WTC11 (cell line): Measurements from ENCODE around the gene CEP295NL. TPM values are rescaled to one million over a fixed set of nuclear protein-coding genes. Genes with fewer than 3 reads are reported as not detected.

Source experiments
- ATAC-seq: fragments of 200-7000 bp; cut with Tn5 transposase; 2 replicates; pipeline ENCODE4 v1.10.0; 2021; ENCODE audit warnings: mild to moderate bottlenecking, moderate library complexity
- CTCF ChIA-PET: fragments of 300-600 bp; sonication (Branson Sonifier 250); formaldehyde crosslinking; loops from one replicate; lab custom pipeline; 2021; ENCODE audit warnings: antibody characterized with exemption; lab: Charles Lee
- POLR2A ChIA-PET: fragments of 350-600 bp; sonication (Branson Sonifier 250); formaldehyde crosslinking; loops from one replicate; lab custom pipeline; 2021; ENCODE audit warnings: antibody characterized with exemption; lab: Charles Lee
- DNase-seq: peaks from one replicate; pipeline ENCODE4 v3.0.0; 2021; ENCODE audit warnings: low spot score
- H3K27ac Mint-ChIP-seq: 2 replicates; pipeline ENCODE4 v1.8.0; 2021; ENCODE audit warnings: mixed read lengths
- H3K27me3 Mint-ChIP-seq: 2 replicates; pipeline ENCODE4 v1.8.0; 2021; ENCODE audit warnings: low read depth, mild to moderate bottlenecking, moderate library complexity, mixed read lengths
- H3K36me3 Mint-ChIP-seq: 2 replicates; pipeline ENCODE4 v1.8.0; 2021; ENCODE audit warnings: mixed read lengths
- H3K4me1 Mint-ChIP-seq: 2 replicates; pipeline ENCODE4 v1.8.0; 2022; ENCODE audit warnings: mixed read lengths
- H3K4me3 Mint-ChIP-seq: 2 replicates; pipeline ENCODE4 v1.8.0; 2021; ENCODE audit warnings: mild to moderate bottlenecking, moderate library complexity, mixed read lengths
- H3K9me3 Mint-ChIP-seq: 2 replicates; pipeline ENCODE4 v1.8.0; 2021; ENCODE audit warnings: mixed read lengths
- ATF1 ChIP-seq: sonication (generic); formaldehyde crosslinking; IDR thresholded peaks from 2 replicates; pipeline ENCODE4 v1.8.1; 2023; ENCODE audit warnings: mild to moderate bottlenecking, moderate library complexity, missing genetic modification reagents
- EMX1 ChIP-seq: fragments of 250-450 bp; sonication (Bioruptor Pico); IDR thresholded peaks from 2 replicates; pipeline ENCODE4 v1.8.0; 2021; ENCODE audit warnings: mild to moderate bottlenecking
- FOXK1 ChIP-seq: sonication (generic); formaldehyde crosslinking; IDR thresholded peaks from 2 replicates; pipeline ENCODE4 v1.8.0; 2022; ENCODE audit warnings: mild to moderate bottlenecking, moderate library complexity, missing genetic modification reagents
- GABPB1 ChIP-seq: sonication (generic); formaldehyde crosslinking; IDR thresholded peaks from 2 replicates; pipeline ENCODE4 v1.8.1; 2023; ENCODE audit warnings: mild to moderate bottlenecking, missing genetic modification reagents
- KAT7 ChIP-seq: sonication (generic); formaldehyde crosslinking; IDR thresholded peaks from 2 replicates; pipeline ENCODE4 v1.8.1; 2023; ENCODE audit warnings: missing genetic modification reagents, mild to moderate bottlenecking, borderline replicate concordance
- NFYB ChIP-seq: sonication (generic); formaldehyde crosslinking; conservative IDR thresholded peaks from 2 replicates; pipeline ENCODE4 v1.8.0; 2022; ENCODE audit warnings: low read depth, missing genetic modification reagents
- PRRX2 ChIP-seq: fragments of 250-450 bp; sonication (Bioruptor Pico); IDR thresholded peaks from 2 replicates; pipeline ENCODE4 v1.8.0; 2021; ENCODE audit warnings: mild to moderate bottlenecking
- SP1 ChIP-seq: sonication (generic); formaldehyde crosslinking; conservative IDR thresholded peaks from 2 replicates; pipeline ENCODE4 v1.8.1; 2022; ENCODE audit warnings: missing genetic modification reagents
- TEAD1 ChIP-seq: sonication (generic); formaldehyde crosslinking; IDR thresholded peaks from 2 replicates; pipeline ENCODE4 v1.8.0; 2022; ENCODE audit warnings: mild to moderate bottlenecking, missing genetic modification reagents
- ZNF219 ChIP-seq: sonication (generic); formaldehyde crosslinking; IDR thresholded peaks from 2 replicates; pipeline ENCODE4 v1.8.0; 2023; ENCODE audit warnings: missing genetic modification reagents, mild to moderate bottlenecking, borderline replicate concordance
- ZNF416 ChIP-seq: fragments of 250-450 bp; sonication (Bioruptor Pico); IDR thresholded peaks from 2 replicates; pipeline ENCODE4 v1.9.0; 2021; ENCODE audit warnings: mild to moderate bottlenecking, inconsistent platforms
- total RNA-seq: library from RNA; stranded (reverse); gene quantifications from 3 replicates; pipeline ENCODE4 v1.2.3, GENCODE V29; 2021
- TF ChIP-seq, protein P1 (sequence below): sonication (generic); formaldehyde crosslinking; IDR thresholded peaks from 2 replicates; pipeline ENCODE4 v1.8.0; 2023; ENCODE audit warnings: mild to moderate bottlenecking, missing genetic modification reagents
- TF ChIP-seq, protein P2 (sequence below): sonication (generic); formaldehyde crosslinking; IDR thresholded peaks from 2 replicates; pipeline ENCODE4 v1.8.0; 2022; ENCODE audit warnings: mild to moderate bottlenecking, missing genetic modification reagents
- TF ChIP-seq, protein P3 (sequence below): sonication (generic); formaldehyde crosslinking; IDR thresholded peaks from 2 replicates; pipeline ENCODE4 v1.8.1; 2022; ENCODE audit warnings: low read depth, mild to moderate bottlenecking, moderate library complexity, missing genetic modification reagents, borderline replicate concordance
- TF ChIP-seq, protein P4 (sequence below): sonication (generic); formaldehyde crosslinking; IDR thresholded peaks from 2 replicates; pipeline ENCODE4 v1.8.0; 2022; ENCODE audit warnings: missing genetic modification reagents

CEP295NL gene
- total RNA-seq, 1 experiment from 2014 or later, result 0.61 TPM

DNA sequence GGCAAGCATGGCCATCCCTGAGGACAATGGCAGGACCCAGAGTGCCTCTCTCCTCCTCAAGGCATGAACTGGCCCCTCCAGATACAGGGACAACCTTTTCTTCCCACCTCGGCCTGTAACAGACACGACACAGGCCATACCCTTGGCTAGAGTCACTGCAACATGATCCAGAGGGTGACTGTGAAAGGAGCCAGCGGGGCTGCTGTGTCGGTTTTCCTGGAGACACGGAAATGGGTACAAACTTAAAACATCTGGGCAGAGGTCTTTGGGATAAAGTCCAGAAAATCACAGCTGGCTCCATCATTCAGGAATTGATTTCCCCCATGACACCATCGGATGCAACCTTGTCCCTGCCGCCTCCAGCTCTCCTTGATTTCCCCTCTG, 5.3 kb downstream of the CEP295NL start (continued):
- TF ChIP-seq GABPB1 (no peak), KAT7 (CRISPR knock-in tag) (no peak), SP1 (CRISPR knock-in tag) (no peak), NFYB (CRISPR knock-in tag) (no peak), ZNF219 (CRISPR knock-in tag) (no peak), EMX1 (CRISPR knock-in tag) (no peak), TEAD1 (CRISPR knock-in tag) (no peak), ATF1 (CRISPR knock-in tag) (no peak)
- TF ChIP-seq, protein P1, sequence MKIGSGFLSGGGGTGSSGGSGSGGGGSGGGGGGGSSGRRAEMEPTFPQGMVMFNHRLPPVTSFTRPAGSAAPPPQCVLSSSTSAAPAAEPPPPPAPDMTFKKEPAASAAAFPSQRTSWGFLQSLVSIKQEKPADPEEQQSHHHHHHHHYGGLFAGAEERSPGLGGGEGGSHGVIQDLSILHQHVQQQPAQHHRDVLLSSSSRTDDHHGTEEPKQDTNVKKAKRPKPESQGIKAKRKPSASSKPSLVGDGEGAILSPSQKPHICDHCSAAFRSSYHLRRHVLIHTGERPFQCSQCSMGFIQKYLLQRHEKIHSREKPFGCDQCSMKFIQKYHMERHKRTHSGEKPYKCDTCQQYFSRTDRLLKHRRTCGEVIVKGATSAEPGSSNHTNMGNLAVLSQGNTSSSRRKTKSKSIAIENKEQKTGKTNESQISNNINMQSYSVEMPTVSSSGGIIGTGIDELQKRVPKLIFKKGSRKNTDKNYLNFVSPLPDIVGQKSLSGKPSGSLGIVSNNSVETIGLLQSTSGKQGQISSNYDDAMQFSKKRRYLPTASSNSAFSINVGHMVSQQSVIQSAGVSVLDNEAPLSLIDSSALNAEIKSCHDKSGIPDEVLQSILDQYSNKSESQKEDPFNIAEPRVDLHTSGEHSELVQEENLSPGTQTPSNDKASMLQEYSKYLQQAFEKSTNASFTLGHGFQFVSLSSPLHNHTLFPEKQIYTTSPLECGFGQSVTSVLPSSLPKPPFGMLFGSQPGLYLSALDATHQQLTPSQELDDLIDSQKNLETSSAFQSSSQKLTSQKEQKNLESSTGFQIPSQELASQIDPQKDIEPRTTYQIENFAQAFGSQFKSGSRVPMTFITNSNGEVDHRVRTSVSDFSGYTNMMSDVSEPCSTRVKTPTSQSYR (CRISPR knock-in tag), result no peak
- TF ChIP-seq, protein P2, sequence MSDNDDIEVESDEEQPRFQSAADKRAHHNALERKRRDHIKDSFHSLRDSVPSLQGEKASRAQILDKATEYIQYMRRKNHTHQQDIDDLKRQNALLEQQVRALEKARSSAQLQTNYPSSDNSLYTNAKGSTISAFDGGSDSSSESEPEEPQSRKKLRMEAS, result no peak
- TF ChIP-seq, protein P3, sequence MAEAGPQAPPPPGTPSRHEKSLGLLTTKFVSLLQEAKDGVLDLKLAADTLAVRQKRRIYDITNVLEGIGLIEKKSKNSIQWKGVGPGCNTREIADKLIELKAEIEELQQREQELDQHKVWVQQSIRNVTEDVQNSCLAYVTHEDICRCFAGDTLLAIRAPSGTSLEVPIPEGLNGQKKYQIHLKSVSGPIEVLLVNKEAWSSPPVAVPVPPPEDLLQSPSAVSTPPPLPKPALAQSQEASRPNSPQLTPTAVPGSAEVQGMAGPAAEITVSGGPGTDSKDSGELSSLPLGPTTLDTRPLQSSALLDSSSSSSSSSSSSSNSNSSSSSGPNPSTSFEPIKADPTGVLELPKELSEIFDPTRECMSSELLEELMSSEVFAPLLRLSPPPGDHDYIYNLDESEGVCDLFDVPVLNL (CRISPR knock-in tag), result no peak

DNA sequence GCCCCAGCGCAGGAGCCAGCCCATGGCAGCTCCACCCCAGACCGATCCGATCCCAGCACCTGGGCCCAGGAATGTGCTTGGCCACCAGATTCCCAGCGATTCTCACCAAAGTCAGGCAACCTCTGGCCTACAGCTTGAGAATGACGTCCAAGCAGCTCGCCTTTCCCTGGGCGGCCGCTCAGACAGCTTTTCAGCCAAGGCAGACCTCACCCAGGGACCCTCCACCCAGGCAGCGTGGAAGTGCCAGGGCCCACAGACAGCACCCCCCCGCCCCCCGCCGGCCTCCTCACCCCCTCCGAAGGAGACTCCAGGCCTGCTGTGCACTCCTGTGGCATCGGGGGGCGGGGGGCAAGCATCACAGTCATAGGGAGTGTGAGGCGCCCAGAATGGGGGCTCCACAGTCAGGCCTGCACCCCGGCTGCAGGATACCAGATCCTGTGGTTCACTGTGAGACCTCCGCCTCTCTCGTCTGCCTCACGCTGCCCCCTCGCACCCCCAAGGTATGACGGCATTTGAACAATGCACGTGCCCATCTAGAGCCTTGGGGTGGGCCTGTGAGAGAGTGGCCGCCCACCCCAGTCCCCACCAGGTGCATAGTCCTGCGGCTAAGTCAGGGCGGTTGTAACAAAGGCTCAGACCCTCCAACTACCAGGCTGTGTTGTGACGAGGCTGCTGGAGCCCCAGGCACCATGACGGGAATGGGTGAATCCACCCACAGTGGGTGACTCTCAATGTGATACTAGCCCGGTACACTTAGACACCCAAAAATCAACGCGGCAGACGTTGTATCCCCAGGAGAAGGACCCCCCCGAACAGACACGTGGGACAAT, 6.0 kb downstream of the CEP295NL start:
- CTCF ChIA-PET, result interaction anchor here (0.5 to 1.5 kb wide), 4 partner anchors 31 to 691 kb away, joined by 4 to 6 read pairs (median 4); no protein-coding TSS in a partner anchor
- H3K36me3 Mint-ChIP-seq, result no peaks in the 10 kb centered on the region

More for the DNA sequence above, 6.0 kb downstream of the CEP295NL start:
- DNase-seq (no peak), ATAC-seq (no peak)
- POLR2A ChIA-PET, result no interaction called here
- H3K4me3 Mint-ChIP-seq, result no peak overlapping the region
- H3K4me1 Mint-ChIP-seq, result peaks cover 14% of the 10 kb centered on the region
- H3K27ac Mint-ChIP-seq, result no peak overlapping the region; the same call in 1 of the 2 replicates
- H3K9me3 Mint-ChIP-seq, result no peaks in the 10 kb centered on the region
- no peaks in the 10 kb centered on the region for H3K27me3 Mint-ChIP-seq
- TF ChIP-seq, protein P4, sequence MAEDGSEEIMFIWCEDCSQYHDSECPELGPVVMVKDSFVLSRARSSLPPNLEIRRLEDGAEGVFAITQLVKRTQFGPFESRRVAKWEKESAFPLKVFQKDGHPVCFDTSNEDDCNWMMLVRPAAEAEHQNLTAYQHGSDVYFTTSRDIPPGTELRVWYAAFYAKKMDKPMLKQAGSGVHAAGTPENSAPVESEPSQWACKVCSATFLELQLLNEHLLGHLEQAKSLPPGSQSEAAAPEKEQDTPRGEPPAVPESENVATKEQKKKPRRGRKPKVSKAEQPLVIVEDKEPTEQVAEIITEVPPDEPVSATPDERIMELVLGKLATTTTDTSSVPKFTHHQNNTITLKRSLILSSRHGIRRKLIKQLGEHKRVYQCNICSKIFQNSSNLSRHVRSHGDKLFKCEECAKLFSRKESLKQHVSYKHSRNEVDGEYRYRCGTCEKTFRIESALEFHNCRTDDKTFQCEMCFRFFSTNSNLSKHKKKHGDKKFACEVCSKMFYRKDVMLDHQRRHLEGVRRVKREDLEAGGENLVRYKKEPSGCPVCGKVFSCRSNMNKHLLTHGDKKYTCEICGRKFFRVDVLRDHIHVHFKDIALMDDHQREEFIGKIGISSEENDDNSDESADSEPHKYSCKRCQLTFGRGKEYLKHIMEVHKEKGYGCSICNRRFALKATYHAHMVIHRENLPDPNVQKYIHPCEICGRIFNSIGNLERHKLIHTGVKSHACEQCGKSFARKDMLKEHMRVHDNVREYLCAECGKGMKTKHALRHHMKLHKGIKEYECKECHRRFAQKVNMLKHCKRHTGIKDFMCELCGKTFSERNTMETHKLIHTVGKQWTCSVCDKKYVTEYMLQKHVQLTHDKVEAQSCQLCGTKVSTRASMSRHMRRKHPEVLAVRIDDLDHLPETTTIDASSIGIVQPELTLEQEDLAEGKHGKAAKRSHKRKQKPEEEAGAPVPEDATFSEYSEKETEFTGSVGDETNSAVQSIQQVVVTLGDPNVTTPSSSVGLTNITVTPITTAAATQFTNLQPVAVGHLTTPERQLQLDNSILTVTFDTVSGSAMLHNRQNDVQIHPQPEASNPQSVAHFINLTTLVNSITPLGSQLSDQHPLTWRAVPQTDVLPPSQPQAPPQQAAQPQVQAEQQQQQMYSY (CRISPR knock-in tag), result no peak
- no peak for TF ChIP-seq TEAD1 (CRISPR knock-in tag)
- TF ChIP-seq PRRX2 (CRISPR knock-in tag), result no peak
- TF ChIP-seq ZNF416 (CRISPR knock-in tag), result no peak
- TF ChIP-seq FOXK1, result no peak
